Middle frontal gyrus (tissue), 1 donor: ENCODE measurements around the gene OR52E5.

Experiments
- DNase-seq: peaks from one replicate; pipeline ENCODE4 v3.0.0-alpha.2; 2015; ENCODE audit warnings: low spot score; ENCODE audit errors: extremely low spot score

The OR52E5 gene

GRCh38 chr11:5892908-5893307 is at the start of gene OR52E5:
TSS of gene OR52E5 (plus strand) at chr11:5893208. CDS start at chr11:5900777, 7,569 bp downstream.
- DNase-seq = no peak

- no peak for DNase-seq
Measured at GRCh38 chr11:5846701-5847100, 46.3 kb upstream of the OR52E5 start.

- no peak for DNase-seq
Measured at GRCh38 chr11:5847711-5848110, 45.3 kb upstream of the OR52E5 start.

- DNase-seq = no peak
Measured at GRCh38 chr11:5851002-5851401, 42.0 kb upstream of the OR52E5 start.

- no peak for DNase-seq
Measured at GRCh38 chr11:5857590-5857989, 35.4 kb upstream of the OR52E5 start, which contains the start of gene OR52E8. TSS of gene OR52E8 (minus strand) at chr11:5857690. CDS start at chr11:5857690, 0 bp downstream.

- no peak for DNase-seq
Measured at GRCh38 chr11:5865826-5866225, 27.2 kb upstream of the OR52E5 start.

GRCh38 chr11:5878564-5878963 is 14.4 kb upstream of the OR52E5 start:
- DNase-seq = no peak

GRCh38 chr11:5880329-5880728 is 12.7 kb upstream of the OR52E5 start, which contains the start of gene OR52E4:
TSS of gene OR52E4 (plus strand) at chr11:5880629. CDS start at chr11:5884293, 3,664 bp downstream.
- DNase-seq = no peak

- DNase-seq = no peak
Measured at GRCh38 chr11:5881756-5882155, 11.3 kb upstream of the OR52E5 start.

- no peak for DNase-seq
Measured at GRCh38 chr11:5887172-5887571, 5.8 kb upstream of the OR52E5 start.

GRCh38 chr11:5887661-5888060 is 5.3 kb upstream of the OR52E5 start:
- DNase-seq = no peak

- DNase-seq = no peak
Measured at GRCh38 chr11:5891216-5891800, 1.7 kb upstream of the OR52E5 start.

GRCh38 chr11:5899534-5899933 is 6.5 kb downstream of the OR52E5 start:
- DNase-seq = no peak

GRCh38 chr11:5910540-5910939 is 17.5 kb downstream of the OR52E5 start:
- DNase-seq = no peak

- DNase-seq = no peak
Measured at GRCh38 chr11:5922749-5923426, 29.9 kb downstream of the OR52E5 start.

- no peak for DNase-seq
Measured at GRCh38 chr11:5923427-5923776, 30.4 kb downstream of the OR52E5 start.

- DNase-seq = no peak
Measured at GRCh38 chr11:5923794-5924193, 30.8 kb downstream of the OR52E5 start.

GRCh38 chr11:5928271-5928670 is 35.3 kb downstream of the OR52E5 start:
- no peak for DNase-seq

GRCh38 chr11:5928811-5929210 is 35.8 kb downstream of the OR52E5 start:
- DNase-seq = no peak

- no peak for DNase-seq
Measured at GRCh38 chr11:5929571-5930368, 36.8 kb downstream of the OR52E5 start.

GRCh38 chr11:5930614-5931013 is 37.6 kb downstream of the OR52E5 start:
- no peak for DNase-seq

GRCh38 chr11:5931061-5931460 is 38.1 kb downstream of the OR52E5 start:
- DNase-seq = no peak
